GM18526 (cell line): ENCODE measurements around the gene PLEKHG5.

ENCODE experiments used
- POLR2A ChIP-seq: IDR thresholded peaks from 3 replicates; pipeline ENCODE4 v1.6.1; 2011; ENCODE audit not compliant: insufficient read length; ENCODE audit errors: extremely low read depth

PLEKHG5 gene

DNA sequence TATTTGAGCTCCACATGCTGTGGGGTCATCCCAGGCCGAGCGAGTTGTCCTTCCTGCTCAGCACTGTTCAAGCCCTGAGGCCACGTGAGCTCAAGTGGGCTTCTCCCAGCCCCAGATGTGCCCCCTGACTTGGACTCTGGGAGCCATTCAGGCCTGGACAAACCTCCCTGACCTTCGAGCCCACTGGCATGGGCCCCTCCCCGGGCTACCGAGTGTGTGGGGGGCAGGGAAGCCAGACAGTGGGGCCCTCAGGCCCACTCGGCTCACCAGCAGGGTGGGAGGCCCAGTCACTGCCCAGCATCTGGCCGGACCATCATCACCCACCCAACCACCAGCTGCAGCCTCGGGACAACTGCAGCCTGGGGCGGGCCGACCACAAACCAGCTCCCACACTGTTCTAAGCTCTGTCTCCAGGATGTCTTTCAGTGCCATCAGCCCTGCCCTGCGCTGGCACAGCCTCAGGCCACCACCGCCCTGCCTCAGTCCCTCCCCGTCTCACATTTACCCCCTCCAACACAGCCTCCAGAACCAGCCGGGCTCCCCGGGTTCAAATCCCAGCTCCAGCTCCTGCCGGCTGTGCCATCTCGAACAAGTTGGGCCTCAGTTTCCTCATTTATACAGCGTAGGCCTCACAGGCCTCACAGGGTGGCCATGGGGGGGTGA lies 20.9 kb upstream of the PLEKHG5 start:
- no peak for TF ChIP-seq POLR2A

DNA sequence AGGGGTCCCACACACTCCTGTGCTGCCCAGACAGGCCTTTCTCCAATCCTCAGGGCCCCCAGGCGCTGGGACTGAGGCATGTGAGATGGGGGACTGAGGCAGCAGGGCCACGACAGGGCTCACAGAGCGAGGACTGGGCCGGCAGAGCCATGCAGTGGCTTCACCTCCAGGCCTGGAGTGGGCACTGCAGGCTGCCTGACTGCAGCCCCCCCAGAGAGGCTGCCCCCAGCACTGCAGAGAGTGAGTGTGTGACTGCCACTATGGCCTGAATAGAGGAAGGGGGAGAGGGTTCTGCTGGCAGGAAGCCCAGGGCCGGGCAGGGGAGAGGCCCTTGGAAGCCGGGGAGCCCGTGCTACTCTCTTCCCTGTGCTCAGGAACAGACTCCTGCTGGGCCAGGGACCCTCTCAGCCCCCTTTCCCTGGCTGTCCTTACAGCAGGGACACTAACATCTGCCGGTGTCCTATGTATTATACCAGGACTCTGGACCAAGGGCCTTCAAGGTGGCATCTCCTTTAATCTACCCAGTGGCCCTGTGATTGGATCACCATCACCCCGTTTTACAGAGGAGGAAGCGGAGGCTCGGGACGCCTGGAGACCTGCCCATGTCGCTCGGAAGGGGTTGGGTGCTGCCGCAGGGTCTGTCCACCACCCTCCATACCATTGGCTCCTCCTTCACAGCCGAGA lies 20.2 kb upstream of the PLEKHG5 start:
- no peak for TF ChIP-seq POLR2A

DNA sequence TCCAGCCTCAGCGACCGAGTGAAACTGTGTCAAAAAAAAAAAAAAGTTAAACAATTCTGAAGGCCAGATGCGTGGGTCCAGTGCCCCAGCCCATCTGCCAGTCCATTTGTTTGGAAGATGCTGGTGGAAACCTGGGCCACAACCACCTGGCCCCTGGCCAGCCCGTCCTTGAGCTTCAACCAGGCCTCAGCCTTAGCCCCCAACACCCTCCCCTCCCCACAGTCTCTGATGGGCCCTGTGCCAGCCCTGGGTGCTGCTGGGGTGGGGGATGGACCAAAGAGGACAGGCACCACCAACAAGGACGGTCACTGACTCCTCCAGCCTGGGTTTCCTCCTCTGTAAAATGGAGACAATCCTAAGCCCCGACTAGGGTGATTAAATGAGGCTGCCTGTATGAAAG lies 19.6 kb upstream of the PLEKHG5 start:
- TF ChIP-seq POLR2A = no peak

DNA sequence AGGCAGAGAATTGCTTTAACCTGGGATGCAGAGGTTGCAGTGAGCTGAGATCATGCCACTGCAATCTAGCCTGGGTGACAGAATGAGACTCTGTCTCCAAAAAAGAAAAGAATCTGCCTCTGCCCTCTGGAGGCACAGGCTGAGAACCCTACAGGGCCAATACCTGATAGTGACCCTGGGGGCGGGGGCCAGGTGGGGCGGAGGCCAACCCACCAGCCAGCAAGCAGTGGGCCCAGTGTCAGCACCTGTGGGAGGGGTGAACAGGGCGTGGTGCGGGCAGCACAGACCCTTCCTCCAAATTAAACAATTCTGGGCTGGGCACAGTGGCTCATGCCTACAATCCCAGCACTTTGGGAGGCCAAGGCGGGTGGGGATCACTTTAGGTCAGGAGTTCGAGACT lies 19.0 kb upstream of the PLEKHG5 start:
- TF ChIP-seq POLR2A = no peak

DNA sequence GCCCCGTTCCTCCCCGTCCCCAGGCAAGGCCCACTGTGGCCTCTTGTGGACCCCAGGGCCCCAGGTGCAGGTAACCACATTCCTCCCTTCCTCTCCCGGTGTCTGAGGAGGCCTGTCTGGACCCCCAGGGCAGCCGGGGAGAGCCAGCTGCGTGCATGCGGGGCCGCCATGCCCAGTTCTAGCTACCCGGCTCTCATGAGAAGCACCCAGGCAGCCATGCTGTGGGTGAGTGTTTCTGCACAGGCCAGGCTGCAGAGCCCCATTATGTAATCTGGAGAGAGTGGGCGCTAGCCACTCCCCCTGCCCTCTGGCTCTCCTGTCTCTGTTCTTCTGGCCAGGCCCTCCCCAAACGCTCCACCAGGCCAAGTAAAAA lies 18.4 kb upstream of the PLEKHG5 start:
- TF ChIP-seq POLR2A = no peak

DNA sequence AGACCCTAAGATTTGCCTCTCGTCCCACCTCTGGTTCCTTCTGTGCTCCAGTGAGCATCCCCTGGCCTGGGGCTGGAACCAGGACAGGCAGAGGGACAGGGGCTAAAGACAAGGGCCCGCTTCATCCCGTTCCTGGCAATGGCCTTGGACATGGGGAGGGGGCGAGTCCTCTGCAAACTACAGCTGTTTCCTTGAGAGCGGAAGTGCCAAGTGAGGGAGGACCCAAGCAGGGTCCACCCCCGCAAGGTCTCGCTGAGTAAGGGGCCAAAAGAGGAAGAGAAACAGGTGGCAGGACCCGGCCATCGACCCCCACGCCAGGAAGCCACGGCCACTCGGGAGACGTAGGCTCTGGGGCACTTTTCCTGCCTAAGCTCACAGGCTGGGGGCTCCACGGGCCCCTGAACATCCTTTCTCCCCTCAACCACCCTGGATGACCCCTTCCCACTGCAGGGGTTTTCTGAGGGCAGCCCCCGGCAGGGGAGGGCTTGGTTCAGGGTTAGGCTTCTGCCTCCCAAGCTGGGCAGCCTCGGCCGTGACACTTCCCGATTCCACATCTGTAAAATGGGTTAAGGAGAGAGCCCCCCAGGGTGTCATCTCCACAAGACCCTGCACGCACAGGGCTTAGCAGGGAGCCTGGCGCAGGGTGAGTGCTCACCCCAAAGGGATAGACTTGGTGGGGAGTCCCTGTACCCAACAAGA lies 17.9 kb upstream of the PLEKHG5 start:
- no peak for TF ChIP-seq POLR2A

DNA sequence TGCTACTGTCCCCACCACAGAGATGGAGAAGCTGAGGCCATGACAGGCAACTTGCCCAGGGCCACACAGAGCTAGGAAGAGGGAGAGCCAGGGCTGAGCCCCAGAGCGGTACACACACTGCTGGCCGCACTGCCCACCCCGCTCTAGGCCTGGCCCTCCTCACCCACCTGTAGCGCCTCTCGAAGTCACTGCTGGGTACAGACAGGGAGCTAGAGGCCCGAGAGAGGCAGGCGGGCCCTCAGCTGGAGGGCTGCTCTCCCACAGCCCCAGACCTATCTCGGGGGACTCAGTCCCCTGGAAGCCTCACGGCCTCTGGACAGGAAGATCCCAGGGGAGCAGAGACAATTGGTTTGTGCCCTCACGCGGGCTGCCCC lies 17.3 kb upstream of the PLEKHG5 start:
- TF ChIP-seq POLR2A = no peak

DNA sequence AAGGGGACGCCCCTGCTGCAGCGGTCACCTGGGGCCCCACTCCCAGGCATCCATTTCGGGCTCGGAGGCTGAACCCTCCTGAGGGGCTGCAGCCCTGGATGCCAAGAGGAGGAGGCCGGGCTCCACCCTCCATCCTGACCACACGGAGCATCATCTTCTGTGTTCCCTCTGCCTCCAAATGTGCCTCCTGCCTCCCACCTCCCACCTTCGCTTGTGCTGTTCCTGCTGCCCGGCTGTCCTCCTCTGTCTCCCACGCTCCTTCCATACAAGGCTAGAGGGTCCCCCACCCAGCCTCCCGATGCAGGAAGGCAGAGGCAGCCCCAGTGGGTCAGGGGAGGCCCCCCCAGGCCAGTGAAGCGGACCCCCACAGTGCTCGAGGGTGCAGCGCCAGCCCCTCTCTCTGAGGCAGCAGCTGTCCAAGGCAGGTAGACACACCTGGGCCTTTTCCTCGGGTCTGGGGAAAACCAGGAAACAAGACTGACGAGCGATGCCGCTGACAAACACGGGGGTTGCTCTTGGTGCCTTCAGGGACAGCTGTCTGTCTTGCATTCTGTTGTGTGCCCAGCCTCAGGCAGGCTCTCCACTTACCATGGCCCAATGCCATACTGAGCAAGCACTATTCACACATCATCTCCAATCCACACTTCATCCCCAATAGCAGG lies 16.8 kb upstream of the PLEKHG5 start:
- TF ChIP-seq POLR2A = no peak

DNA sequence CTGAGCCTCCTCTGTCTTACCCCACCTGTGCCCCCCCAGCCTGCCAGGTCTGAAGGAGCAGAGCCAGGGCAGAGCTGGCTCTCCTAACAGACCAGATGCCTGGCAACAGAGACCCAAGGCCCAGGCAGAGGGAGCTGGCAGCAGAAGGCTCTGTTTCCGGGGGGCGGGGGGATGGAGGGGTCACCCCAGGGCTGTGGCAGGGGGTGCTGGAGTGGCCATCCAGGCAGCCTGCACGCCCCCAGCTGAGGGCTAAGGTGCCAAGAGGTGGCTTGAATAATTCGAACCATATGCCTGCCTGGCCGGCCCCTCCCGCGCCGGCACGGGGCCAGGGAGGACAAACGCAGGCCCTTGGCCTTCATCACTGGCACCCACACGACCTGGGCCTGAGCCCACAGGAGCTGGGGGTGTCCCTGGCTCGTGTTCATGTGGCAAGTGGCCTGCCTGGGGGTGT lies 16.0 kb upstream of the PLEKHG5 start:
- TF ChIP-seq POLR2A = no peak

DNA sequence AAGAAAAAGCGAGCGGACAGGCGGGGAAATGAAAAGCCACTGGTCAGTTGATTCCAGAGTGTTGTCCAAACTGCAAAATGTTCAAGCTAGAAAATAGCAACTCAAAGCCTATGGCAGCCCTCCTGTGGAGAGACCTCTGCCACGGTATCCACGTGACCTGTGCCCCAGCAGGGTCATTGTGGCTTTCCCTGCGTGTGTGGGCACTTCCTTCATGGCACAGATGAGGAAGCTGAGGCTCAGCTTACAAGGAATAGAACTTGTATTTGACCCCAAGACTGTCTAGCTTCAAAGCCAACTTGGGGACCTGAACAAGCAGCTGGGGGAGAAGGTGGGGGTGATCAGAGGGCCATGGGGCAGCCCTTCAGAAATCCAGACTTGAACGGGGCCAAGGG lies 15.6 kb upstream of the PLEKHG5 start:
- TF ChIP-seq POLR2A = no peak

DNA sequence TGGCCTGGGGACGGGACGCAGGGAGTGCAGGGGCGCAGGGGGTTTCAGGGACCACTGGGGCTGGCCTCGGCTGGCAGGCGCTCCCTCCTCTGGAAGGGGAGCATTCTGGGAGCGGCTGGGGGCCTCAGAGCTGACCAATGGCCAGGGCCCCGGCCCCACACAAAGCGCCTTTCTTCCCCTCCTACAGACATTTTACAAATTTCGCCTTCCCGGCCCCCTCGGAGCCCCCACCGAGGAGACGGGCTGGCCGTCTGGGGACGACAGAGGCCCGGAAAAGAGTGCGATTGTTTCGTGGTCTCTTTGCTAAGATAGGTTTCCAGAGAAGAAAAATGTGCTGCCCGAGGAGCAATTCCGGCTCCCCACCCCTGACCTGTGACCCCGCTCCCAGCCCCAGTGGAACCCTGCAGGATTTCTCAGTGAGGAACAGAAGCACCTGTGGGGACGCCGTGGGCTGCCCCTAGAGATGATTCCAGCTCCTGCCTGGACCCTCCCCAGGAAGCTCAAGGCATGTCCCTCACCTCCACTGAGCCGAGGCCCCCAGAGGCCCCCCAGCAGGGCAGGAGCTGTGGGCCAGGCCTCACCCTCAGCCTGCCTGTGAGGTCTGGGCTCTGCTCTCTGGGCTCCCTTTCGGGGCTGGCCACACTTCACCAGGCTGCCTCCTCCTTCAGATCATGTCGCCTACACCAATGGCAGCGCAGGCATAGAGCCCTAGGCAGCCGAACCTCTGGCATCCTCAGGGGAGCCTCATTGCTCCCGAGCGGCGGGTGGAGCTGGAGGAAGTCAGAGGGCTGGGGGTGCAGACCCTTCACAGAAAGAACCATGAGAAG lies 15.0 kb upstream of the PLEKHG5 start:
- no peak for TF ChIP-seq POLR2A

DNA sequence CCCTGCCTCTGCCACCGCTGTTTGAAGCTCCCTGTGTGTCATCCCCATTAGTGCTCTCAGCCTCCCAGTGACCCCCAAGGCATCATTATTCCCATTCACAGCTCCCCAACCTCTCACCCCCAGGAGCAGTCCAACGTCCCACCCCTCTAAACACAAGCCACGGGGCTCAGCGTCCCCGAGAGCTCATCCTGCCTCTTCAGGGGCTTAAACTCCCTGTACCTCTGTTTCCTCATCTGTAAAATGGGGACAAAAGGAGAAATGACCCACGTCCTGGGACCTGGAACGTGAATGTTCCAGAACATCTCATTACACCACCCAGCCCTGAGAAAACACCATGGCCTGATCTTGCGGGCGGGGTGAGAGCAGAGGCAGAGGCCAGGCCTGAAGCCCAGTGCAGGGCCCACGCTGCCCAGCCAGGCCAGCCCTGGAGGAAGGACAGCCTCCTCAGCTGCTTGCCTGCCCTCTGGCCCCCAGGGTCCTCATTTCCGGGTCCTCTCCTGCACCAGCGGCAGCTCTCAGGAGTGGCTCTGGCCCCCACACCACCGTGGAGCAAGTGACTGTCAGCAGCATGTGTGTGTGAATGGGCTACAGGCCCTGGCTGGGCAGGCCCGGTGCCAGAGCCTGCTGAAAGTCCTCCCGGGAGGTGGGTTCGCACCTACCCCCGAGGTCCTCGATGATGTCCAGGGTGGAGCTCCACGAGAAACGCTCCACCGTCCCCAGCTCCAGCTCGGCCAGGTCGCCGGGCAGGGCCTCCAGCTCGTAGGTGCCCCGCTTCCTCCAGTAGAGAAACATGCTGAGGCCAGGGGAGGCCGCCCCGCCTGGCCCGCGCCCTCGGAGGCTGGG lies 14.1 kb upstream of the PLEKHG5 start:
- TF ChIP-seq POLR2A = no peak

DNA sequence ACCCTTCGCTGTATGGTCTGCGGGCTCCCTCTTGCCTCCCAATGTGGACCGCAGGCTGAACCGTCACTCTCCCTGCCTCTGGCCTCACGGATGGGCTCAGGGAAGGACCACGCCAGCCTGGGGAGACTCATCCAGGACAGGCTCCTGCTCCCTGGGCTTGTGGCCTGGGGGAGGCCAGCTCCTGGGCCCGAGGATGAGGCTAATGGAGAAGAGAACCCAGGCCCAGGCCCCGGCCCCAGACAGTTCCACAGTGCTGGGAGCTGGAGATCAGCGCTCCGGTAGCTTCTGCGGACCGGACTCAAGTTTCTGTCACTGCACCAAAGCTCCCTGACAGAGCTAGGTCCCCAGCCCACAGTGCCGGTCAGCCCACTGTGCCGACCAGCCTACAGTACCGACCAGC lies 13.4 kb upstream of the PLEKHG5 start:
- TF ChIP-seq POLR2A = no peak
